Measurements from ENCODE around the gene LRRC8A. TPM values are rescaled to one million over a fixed set of nuclear protein-coding genes. Genes with fewer than 3 reads are reported as not detected.

The LRRC8A gene
- total and polyA plus RNA-seq, 2 of the 13 experiments (the other 11 are each of a cell fraction or from before 2014, with no cell fraction given), result 16.1 to 40.6 TPM

- Histone ChIP-seq H4K20me1 (ENCODE audit: insufficient read depth, low read length) (no peaks in the 10 kb centered on the region), H3K9me3 (ENCODE audit: low read length) (no peaks in the 10 kb centered on the region), H3K4me3 (replicated peaks in 1 of 3; ENCODE audit: insufficient read depth in 1 of 3, low read depth in 2 of 3, low read length in 3 of 3) (peak overlapping the region in 1 of 3 experiments; percentile 33; a peak in 1 of 6 replicates), H3K79me2 (ENCODE audit: insufficient read depth, low read length) (no peaks in the 10 kb centered on the region), H3K4me1 (ENCODE audit: insufficient read depth, low read length) (peaks cover 70% of the 10 kb centered on the region), H3K27ac (ENCODE audit: extremely low read length, insufficient read depth, low read length) (peak overlapping the region; percentile 84), H3K4me2 (ENCODE audit: low read depth, low read length) (peak overlapping the region; percentile 36), H3K9ac (ENCODE audit: insufficient read depth, low read depth, low read length) (peak overlapping the region; percentile 49), H3K27me3 (ENCODE audit: control insufficient read depth in 1 of 2, insufficient read depth in 2 of 2, low read length in 2 of 2) (no peaks in the 10 kb centered on the region), H2AFZ (ENCODE audit: low read length) (no peak overlapping the region), H3K36me3 (replicated peaks in 1 of 2; ENCODE audit: control insufficient read depth in 1 of 2, insufficient read depth in 2 of 2, low read length in 2 of 2) (peaks cover 11 to 24% of the 10 kb centered on the region in 2 experiments)
- 40% methylated on average over 2 of the region's 3 CpGs for WGBS (ENCODE audit: low lambda C conversion rate)
- intact Hi-C loops (cut with micrococcal nuclease; ENCODE audit: unreplicated experiment) (no loop called here), in situ Hi-C loops (cut with HindIII; ENCODE audit: extremely low pct_ligation_motif_present, low pct_unique_long_range_greater_than_20kb) (no loop called here)
- POLR2A ChIA-PET, result interaction anchor here (0.6 to 1.7 kb wide), 7 partner anchors 9 to 110 kb away, joined by 3 to 15 read pairs (median 3); partner anchors contain the start of genes ENDOG and SPOUT1
- CTCF ChIA-PET (ENCODE audit: low intra/inter-chr PET ratio, low total read pairs), result no interaction called here
- DNase-seq (ENCODE audit: low spot score) (peak; percentile 96), FAIRE-seq (peak; percentile 89), ATAC-seq (peak; percentile 95)
- BruUV-seq (replicated peaks), result no TSS peak
- no peak for TF ChIP-seq ATRX (CRISPR knock-in tag; IDR thresholded peaks at IDR 0.05; ENCODE audit: borderline replicate concordance)
- 0 out of 2 replicates have a peak, but pooled peaks have one; percentile 42 for TF ChIP-seq ZNF761 (CRISPR knock-in tag; conservative IDR thresholded peaks at IDR 0.05)
- no peak for TF ChIP-seq ARID2 (CRISPR knock-in tag; IDR thresholded peaks at IDR 0.05; ENCODE audit: borderline replicate concordance)
- peak; percentile 30; the same call in 1 of the 2 replicates for TF ChIP-seq RAD21 (CRISPR knock-in tag; IDR thresholded peaks at IDR 0.05)
- TF ChIP-seq ZNF562 (CRISPR knock-in tag; IDR thresholded peaks at IDR 0.05; ENCODE audit: borderline replicate concordance), result no peak
- no peak for TF ChIP-seq SCMH1 (CRISPR knock-in tag; IDR thresholded peaks at IDR 0.05; ENCODE audit: borderline replicate concordance)
- peak; percentile 93 for TF ChIP-seq TEAD3 (CRISPR knock-in tag; optimal IDR thresholded peaks at IDR 0.05; ENCODE audit: borderline replicate concordance)
- peak; percentile 87 for TF ChIP-seq ZNF646 (CRISPR knock-in tag; IDR thresholded peaks at IDR 0.05)
- no peak for TF ChIP-seq TBP (CRISPR knock-in tag; IDR thresholded peaks at IDR 0.05)
- no peak for TF ChIP-seq NPAS2 (CRISPR knock-in tag; IDR thresholded peaks at IDR 0.05; ENCODE audit: borderline replicate concordance)
- TF ChIP-seq ZNF652 (CRISPR knock-in tag; IDR thresholded peaks at IDR 0.05; ENCODE audit: borderline replicate concordance, low read depth), result peak; percentile 94
- TF ChIP-seq MTF1 (CRISPR knock-in tag; IDR thresholded peaks at IDR 0.05), result no peak
- peak; percentile 71 for TF ChIP-seq PITX1 (CRISPR knock-in tag; IDR thresholded peaks at IDR 0.05)
- TF ChIP-seq, protein P1, sequence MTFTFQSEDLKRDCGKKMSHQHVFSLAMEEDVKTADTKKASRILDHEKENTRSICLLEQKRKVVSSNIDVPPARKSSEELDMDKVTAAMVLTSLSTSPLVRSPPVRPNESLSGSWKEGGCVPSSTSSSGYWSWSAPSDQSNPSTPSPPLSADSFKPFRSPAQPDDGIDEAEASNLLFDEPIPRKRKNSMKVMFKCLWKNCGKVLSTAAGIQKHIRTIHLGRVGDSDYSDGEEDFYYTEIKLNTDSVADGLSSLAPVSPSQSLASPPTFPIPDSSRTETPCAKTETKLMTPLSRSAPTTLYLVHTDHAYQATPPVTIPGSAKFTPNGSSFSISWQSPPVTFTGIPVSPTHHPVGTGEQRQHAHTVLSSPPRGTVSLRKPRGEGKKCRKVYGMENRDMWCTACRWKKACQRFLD (CRISPR knock-in tag; IDR thresholded peaks at IDR 0.05; ENCODE audit: borderline replicate concordance), result 0 out of 2 replicates have a peak, but pooled peaks have one; percentile 21
- peak; percentile 83 for TF ChIP-seq SAP130 (CRISPR knock-in tag; IDR thresholded peaks at IDR 0.05; ENCODE audit: low read depth)
- TF ChIP-seq SOX5 (CRISPR knock-in tag; IDR thresholded peaks at IDR 0.05; ENCODE audit: borderline replicate concordance), result peak; percentile 97
- no peak for TF ChIP-seq ZNF746 (CRISPR knock-in tag; IDR thresholded peaks at IDR 0.05)
- TF ChIP-seq ZNF205 (CRISPR knock-in tag; IDR thresholded peaks at IDR 0.05), result no peak
Measured at GRCh38 chr9:128838338-128838737, 43.6 kb upstream of the LRRC8A start.
